ENCODE measurements around the gene HS3ST3B1. TPM values are rescaled to one million over a fixed set of nuclear protein-coding genes. Genes with fewer than 3 reads are reported as not detected.

The HS3ST3B1 gene
- total RNA-seq, 1 experiment from 2014 or later = 0.59 TPM

DNA sequence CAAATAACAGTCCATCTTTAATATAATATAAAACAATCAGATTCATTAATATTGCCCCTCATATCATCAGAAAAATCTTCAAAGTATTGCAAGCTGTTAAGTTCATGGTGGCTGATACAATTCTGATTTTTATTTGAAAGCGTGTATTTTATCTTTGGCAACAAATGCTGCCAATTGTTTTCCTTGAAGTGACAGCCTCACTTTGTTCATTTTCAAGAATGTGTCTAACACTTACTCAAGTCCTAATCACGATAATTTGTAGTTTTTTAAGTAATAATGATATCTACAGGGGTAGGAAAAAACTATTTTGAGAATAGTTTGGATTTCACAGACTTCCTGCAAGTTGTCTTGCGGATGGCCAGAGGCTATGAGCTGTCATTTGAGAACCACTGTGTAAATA is 75.8 kb downstream of the HS3ST3B1 start:
- POLR2A ChIA-PET = no interaction called here
- no peak for DNase-seq (ENCODE audit: low read depth, low spot score)

DNA sequence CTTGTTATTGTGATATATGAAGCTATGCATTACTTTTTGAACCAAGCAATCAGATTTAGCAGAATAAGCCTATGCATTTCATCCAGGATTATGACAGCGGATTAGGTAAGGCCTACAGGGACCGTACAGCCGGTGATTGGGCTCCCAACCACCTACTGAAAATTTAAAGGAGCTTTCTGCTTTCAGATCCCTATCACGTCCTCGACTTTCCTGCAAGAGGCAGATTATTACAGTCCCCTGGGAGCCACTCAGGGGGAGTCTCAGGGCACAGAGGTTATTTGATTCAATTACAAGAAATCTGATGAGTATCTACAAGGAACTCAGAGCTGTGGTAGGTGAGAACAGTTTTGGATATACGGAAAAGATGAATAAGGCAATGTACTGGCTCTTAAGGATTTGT is 80.7 kb downstream of the HS3ST3B1 start:
- BruUV-seq (replicated peaks) = no TSS peak
- in situ Hi-C loops (cut with HindIII; ENCODE audit: low pct_unique_long_range_greater_than_20kb, low sequenced_read_pairs) = no loop called here
- TF ChIP-seq, protein P1, sequence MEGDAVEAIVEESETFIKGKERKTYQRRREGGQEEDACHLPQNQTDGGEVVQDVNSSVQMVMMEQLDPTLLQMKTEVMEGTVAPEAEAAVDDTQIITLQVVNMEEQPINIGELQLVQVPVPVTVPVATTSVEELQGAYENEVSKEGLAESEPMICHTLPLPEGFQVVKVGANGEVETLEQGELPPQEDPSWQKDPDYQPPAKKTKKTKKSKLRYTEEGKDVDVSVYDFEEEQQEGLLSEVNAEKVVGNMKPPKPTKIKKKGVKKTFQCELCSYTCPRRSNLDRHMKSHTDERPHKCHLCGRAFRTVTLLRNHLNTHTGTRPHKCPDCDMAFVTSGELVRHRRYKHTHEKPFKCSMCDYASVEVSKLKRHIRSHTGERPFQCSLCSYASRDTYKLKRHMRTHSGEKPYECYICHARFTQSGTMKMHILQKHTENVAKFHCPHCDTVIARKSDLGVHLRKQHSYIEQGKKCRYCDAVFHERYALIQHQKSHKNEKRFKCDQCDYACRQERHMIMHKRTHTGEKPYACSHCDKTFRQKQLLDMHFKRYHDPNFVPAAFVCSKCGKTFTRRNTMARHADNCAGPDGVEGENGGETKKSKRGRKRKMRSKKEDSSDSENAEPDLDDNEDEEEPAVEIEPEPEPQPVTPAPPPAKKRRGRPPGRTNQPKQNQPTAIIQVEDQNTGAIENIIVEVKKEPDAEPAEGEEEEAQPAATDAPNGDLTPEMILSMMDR (IDR thresholded peaks at IDR 0.05) = no peak
- TF ChIP-seq TCF7L2 (IDR thresholded peaks at IDR 0.05; ENCODE audit: low read depth, low read length) = no peak
- no peaks in the 10 kb centered on the region for H3K27me3 ChIP-seq (ENCODE audit: control insufficient read depth, insufficient read depth, low read length)
- H3K9me3 ChIP-seq (ENCODE audit: control insufficient read depth, insufficient read depth, low read depth, low read length) = no peaks in the 10 kb centered on the region
- no peak overlapping the region for H3K27ac ChIP-seq (ENCODE audit: low read length)
- intact Hi-C loops (cut with micrococcal nuclease; ENCODE audit: unreplicated experiment) = no loop called here
- no peaks in the 10 kb centered on the region for H3K36me3 ChIP-seq (ENCODE audit: control insufficient read depth, insufficient read depth, low read length)
- ATAC-seq (no peak), DNase-seq (ENCODE audit: low read depth, low spot score) (no peak)
- ChIA-PET CTCF (no interaction called here), POLR2A (no interaction called here)
- H3K4me1 ChIP-seq (ENCODE audit: control insufficient read depth, insufficient read depth, low read length) = no peaks in the 10 kb centered on the region
- H3K4me3 ChIP-seq (ENCODE audit: low read depth in 2 of 2, low read length in 2 of 2) = no peak overlapping the region

More for the DNA sequence above, 75.8 kb downstream of the HS3ST3B1 start:
- CTCF ChIA-PET = no interaction called here
- intact Hi-C loops (cut with micrococcal nuclease; ENCODE audit: unreplicated experiment) (no loop called here), in situ Hi-C loops (cut with HindIII; ENCODE audit: low pct_unique_long_range_greater_than_20kb, low sequenced_read_pairs) (no loop called here)
- Histone ChIP-seq H3K36me3 (ENCODE audit: control insufficient read depth, insufficient read depth, low read length) (no peaks in the 10 kb centered on the region), H3K4me3 (ENCODE audit: low read depth in 2 of 2, low read length in 2 of 2) (no peak overlapping the region), H3K9me3 (ENCODE audit: control insufficient read depth, insufficient read depth, low read depth, low read length) (no peaks in the 10 kb centered on the region), H3K4me1 (ENCODE audit: control insufficient read depth, insufficient read depth, low read length) (no peaks in the 10 kb centered on the region), H3K27me3 (ENCODE audit: control insufficient read depth, insufficient read depth, low read length) (no peaks in the 10 kb centered on the region), H3K27ac (ENCODE audit: low read length) (no peak overlapping the region)
- no peak for TF ChIP-seq SIN3A (IDR thresholded peaks at IDR 0.05; ENCODE audit: borderline replicate concordance, insufficient read depth, low read depth, low read length)
- no TSS peak for BruUV-seq (replicated peaks)
- no peak for ATAC-seq

DNA sequence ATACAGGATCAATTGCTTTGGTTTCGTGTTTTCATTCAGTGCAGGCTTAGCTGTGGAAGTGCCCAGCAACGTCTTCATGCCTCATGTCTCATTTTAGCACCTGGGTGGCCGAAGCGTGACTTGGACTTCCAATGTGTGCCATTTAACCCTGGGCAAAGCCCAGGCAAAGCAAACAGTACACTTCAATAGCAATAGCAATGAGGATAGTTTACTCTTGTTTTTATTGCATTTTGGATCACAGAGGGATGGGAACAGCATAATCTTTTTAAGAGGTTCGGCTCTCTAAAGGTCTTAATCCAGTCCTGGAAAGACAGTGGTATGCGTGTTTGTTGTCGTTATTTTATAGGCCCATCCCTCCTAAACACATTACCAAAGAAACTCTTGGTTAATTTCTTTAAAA is 86.2 kb downstream of the HS3ST3B1 start:
- H3K27me3 ChIP-seq (ENCODE audit: control insufficient read depth, insufficient read depth, low read length) = no peaks in the 10 kb centered on the region
- no peak overlapping the region for H3K4me3 ChIP-seq (ENCODE audit: low read depth in 2 of 2, low read length in 2 of 2)
- no peak for TF ChIP-seq POLR2AphosphoS5 (IDR thresholded peaks at IDR 0.05; ENCODE audit: low read depth, low read length)
- TF ChIP-seq, protein P2, sequence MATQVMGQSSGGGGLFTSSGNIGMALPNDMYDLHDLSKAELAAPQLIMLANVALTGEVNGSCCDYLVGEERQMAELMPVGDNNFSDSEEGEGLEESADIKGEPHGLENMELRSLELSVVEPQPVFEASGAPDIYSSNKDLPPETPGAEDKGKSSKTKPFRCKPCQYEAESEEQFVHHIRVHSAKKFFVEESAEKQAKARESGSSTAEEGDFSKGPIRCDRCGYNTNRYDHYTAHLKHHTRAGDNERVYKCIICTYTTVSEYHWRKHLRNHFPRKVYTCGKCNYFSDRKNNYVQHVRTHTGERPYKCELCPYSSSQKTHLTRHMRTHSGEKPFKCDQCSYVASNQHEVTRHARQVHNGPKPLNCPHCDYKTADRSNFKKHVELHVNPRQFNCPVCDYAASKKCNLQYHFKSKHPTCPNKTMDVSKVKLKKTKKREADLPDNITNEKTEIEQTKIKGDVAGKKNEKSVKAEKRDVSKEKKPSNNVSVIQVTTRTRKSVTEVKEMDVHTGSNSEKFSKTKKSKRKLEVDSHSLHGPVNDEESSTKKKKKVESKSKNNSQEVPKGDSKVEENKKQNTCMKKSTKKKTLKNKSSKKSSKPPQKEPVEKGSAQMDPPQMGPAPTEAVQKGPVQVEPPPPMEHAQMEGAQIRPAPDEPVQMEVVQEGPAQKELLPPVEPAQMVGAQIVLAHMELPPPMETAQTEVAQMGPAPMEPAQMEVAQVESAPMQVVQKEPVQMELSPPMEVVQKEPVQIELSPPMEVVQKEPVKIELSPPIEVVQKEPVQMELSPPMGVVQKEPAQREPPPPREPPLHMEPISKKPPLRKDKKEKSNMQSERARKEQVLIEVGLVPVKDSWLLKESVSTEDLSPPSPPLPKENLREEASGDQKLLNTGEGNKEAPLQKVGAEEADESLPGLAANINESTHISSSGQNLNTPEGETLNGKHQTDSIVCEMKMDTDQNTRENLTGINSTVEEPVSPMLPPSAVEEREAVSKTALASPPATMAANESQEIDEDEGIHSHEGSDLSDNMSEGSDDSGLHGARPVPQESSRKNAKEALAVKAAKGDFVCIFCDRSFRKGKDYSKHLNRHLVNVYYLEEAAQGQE (IDR thresholded peaks at IDR 0.05; ENCODE audit: insufficient read depth in 1 of 2, low read depth in 2 of 2, low read length in 1 of 2) = no peak
- TF ChIP-seq SIN3A (IDR thresholded peaks at IDR 0.05; ENCODE audit: borderline replicate concordance, insufficient read depth, low read depth, low read length) = no peak
- TF ChIP-seq, protein P1 (IDR thresholded peaks at IDR 0.05) = no peak
- no peak for TF ChIP-seq TCF7L2 (IDR thresholded peaks at IDR 0.05; ENCODE audit: low read depth, low read length)
- ATAC-seq = no peak
- H3K36me3 ChIP-seq (ENCODE audit: control insufficient read depth, insufficient read depth, low read length) = no peaks in the 10 kb centered on the region
- no peak overlapping the region for H3K27ac ChIP-seq (ENCODE audit: low read length)
- BruUV-seq (replicated peaks) = no TSS peak
- no peak for DNase-seq (ENCODE audit: low read depth, low spot score)
- no peaks in the 10 kb centered on the region for H3K9me3 ChIP-seq (ENCODE audit: control insufficient read depth, insufficient read depth, low read depth, low read length)
- in situ Hi-C loops (cut with HindIII; ENCODE audit: low pct_unique_long_range_greater_than_20kb, low sequenced_read_pairs) = no loop called here
- intact Hi-C loops (cut with micrococcal nuclease; ENCODE audit: unreplicated experiment) = no loop called here
- H3K4me1 ChIP-seq (ENCODE audit: control insufficient read depth, insufficient read depth, low read length) = no peaks in the 10 kb centered on the region
- POLR2A ChIA-PET = no interaction called here
- CTCF ChIA-PET = no interaction called here

Measured in Panc1 (cell line).